GM06990 (cell line): ENCODE results near the gene VPS11.

Experiments
- DNase-seq: peaks from one replicate; pipeline ENCODE4 v3.0.0-alpha.2; 2011; ENCODE audit not compliant: insufficient read length; ENCODE audit errors: extremely low read depth
- H3K27me3 ChIP-seq: replicated peaks from 2 replicates; pipeline ENCODE4 v1.6.0; 2011; ENCODE audit warnings: low read length; ENCODE audit not compliant: control insufficient read depth, insufficient read depth
- H3K36me3 ChIP-seq: 2 replicates; pipeline ENCODE4 v1.5.1; 2011; ENCODE audit warnings: low read length; ENCODE audit not compliant: control insufficient read depth, insufficient read depth
- H3K4me3 ChIP-seq: replicated peaks from 2 replicates; pipeline ENCODE4 v1.5.1; 2011; ENCODE audit warnings: low read depth, mild to moderate bottlenecking, control low read depth, low read length
- CTCF ChIP-seq: IDR thresholded peaks from 2 replicates; pipeline ENCODE4 v1.5.1; 2011; ENCODE audit warnings: low read length, control low read depth, mild to moderate bottlenecking, inconsistent platforms; ENCODE audit not compliant: insufficient read depth, poor library complexity, severe bottlenecking

The VPS11 gene

DNA sequence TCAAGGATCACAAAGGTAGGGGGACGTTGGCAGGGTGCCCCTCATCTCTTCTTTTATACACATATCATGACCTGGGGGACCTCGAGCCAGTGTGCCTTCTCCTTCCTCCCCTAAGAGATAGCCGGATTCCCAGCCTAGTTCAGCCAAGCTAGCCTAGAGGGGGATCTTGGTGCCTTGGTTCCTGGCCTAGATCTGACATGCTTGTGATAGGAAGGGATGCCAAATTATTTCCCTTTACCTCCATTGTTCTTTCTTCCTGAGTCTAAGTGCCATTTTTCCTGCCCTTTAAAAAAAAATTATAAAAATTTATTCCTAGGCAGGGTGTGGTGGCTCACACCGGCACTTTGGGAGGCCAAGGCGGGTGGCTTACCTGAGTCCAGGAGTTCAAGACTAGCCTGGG, 46.7 kb downstream of the VPS11 start:
- H3K36me3 ChIP-seq: peaks cover 35% of the 10 kb centered on the region
- no peak for TF ChIP-seq CTCF
- H3K27me3 ChIP-seq: no peaks in the 10 kb centered on the region

DNA sequence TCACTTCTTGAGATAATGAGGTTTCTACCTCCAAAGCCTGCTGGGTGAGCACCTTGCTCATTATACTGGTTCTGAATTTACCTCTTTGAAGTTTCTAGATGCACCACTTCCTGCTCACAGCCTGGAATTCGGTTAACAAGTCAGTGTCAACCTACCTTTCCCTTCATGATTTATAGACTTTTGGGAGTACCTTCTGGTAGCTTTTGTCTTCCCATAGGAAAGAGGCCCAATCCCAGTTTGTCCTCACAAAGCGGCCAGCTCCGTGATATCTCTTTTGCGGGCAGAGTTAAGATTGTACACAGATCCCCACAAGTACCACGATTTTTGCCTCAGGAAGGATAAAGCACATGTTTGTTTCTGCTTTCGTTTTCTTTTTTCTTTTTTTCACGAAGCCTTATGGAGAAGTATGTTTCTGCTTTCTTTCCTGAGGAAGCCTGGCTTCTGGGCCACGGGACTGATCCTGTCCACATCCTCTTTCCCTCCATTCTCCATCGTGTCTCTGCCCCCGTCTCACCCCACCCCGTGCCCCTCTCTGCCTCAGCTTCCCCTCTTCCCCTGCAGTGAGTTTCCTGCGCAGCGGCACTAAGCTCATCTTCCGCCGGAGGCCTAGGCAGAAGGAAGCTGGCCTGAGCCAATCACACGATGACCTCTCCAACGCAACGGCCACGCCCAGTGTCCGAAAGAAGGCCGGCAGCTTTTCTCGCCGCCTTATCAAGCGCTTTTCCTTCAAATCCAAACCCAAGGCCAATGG, 48.0 kb downstream of the VPS11 start:
- no peak for DNase-seq
- TF ChIP-seq CTCF: no peak
- Histone ChIP-seq H3K36me3 (peaks cover 35% of the 10 kb centered on the region), H3K4me3 (no peak overlapping the region), H3K27me3 (no peaks in the 10 kb centered on the region)

More for the DNA sequence above, 46.7 kb downstream of the VPS11 start:
- H3K4me3 ChIP-seq: no peak overlapping the region
- DNase-seq: no peak

GRCh38 chr11:119116235-119116594, 48.6 kb downstream of the VPS11 start:
- Histone ChIP-seq H3K36me3 (peaks cover 30% of the 10 kb centered on the region), H3K27me3 (no peaks in the 10 kb centered on the region), H3K4me3 (no peak overlapping the region)
- TF ChIP-seq CTCF: no peak
- no peak for DNase-seq

DNA sequence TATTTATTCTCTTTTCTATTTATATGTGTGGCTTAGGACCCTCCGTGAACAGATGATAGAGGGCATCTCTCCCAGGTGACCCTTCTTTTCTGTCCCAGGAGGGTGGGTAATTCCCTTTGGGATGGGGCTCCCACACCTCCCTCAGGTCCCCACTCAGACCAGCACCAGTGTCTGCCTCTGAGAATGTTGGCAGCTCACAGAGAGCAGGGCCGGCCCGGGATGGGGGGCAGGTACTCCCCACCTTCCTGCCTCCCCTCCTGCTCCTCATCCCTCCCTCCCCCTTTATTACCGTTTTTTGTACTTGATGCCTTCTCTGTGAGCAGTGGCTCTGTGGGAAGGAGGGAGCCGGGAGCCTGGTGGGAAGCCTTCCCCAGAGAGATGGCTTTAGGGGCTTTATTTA, 49.0 kb downstream of the VPS11 start:
- no peak for DNase-seq
- H3K27me3 ChIP-seq: no peaks in the 10 kb centered on the region
- no peak overlapping the region for H3K4me3 ChIP-seq
- TF ChIP-seq CTCF: no peak
- peaks cover 27% of the 10 kb centered on the region for H3K36me3 ChIP-seq

DNA sequence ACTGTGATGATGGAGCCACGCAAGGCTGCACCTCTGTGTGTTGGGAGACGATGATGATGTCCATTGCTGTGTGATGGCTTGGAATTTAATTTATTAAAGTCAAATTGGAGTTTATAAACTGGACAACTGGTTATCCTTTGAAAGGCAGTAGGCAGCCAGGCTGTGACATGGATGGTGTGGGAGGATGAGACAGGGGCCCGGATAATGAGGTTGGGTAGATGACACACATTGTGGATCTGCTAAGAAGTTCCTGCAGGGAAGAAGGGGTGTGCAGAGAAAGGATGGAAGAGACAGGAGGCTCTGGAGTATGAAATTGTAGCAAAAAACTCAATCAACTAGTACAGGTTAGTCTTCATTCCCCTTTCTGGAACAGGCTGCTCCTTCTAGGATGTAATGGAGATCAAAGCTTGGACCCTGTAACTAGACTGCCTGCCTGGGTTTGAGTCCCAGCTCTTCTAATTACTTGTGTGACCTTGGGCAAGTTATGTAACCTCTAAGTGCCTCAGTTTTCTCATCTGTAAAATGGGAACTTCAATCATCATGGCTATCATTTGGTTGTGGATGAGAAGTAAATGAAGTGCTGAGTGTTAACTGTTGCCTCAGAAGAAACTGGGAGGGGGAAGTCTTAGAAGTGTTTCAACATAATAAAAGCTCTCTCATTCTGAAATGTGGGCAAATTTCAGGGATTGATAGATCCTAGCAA, 49.5 kb downstream of the VPS11 start:
- Histone ChIP-seq H3K27me3 (no peaks in the 10 kb centered on the region), H3K4me3 (no peak overlapping the region), H3K36me3 (peaks cover 23% of the 10 kb centered on the region)
- no peak for TF ChIP-seq CTCF
- DNase-seq: no peak
